Stimulated activated naive B cell treated with anti-CD40 and anti-IgM and Interleukin-4, amounts not matched to agents 10 μg/mL and 1 μg/mL and 100 μg/mL, for 72 hours (primary cell): ENCODE measurements around the gene UNC13A.
"Not testable (repeated sequence)": the region's sequence is repeated elsewhere in the genome, so short reads cannot be mapped to it uniquely, and the experiment has no call there.

ENCODE experiments used
- ATAC-seq, 2 donors: fragments of 150-1000 bp; cut with Tn5 transposase; replicated peaks; 2 replicates each; pipeline ENCODE4 v1.10.0; 2021; ENCODE audit warnings: moderate library complexity in 1 of 2
- DNase-seq: peaks from one replicate; pipeline ENCODE4 v3.0.0; 2021
- H3K27ac Mint-ChIP-seq: one replicate; pipeline ENCODE4 v1.8.0; 2022; ENCODE audit warnings: mild to moderate bottlenecking, mixed read lengths
- H3K27me3 Mint-ChIP-seq, 2 donors: one replicate each; pipeline ENCODE4 v1.8.0; 2022; ENCODE audit warnings: mixed read lengths in 2 of 2
- H3K36me3 Mint-ChIP-seq, 2 donors: one replicate each; pipeline ENCODE4 v1.8.0; 2022; ENCODE audit warnings: mixed read lengths in 2 of 2, mild to moderate bottlenecking in 1 of 2
- H3K4me1 Mint-ChIP-seq, 2 donors: one replicate each; pipeline ENCODE4 v1.8.0; 2022; ENCODE audit warnings: mixed read lengths in 2 of 2, mild to moderate bottlenecking in 1 of 2
- H3K4me3 Mint-ChIP-seq, 2 donors: one replicate each; pipeline ENCODE4 v1.8.0; 2022; ENCODE audit warnings: mild to moderate bottlenecking in 2 of 2, mixed read lengths in 2 of 2, moderate library complexity in 1 of 2
- H3K9me3 Mint-ChIP-seq, 2 donors: one replicate each; pipeline ENCODE4 v1.8.0; 2022; ENCODE audit warnings: mixed read lengths in 2 of 2, mild to moderate bottlenecking in 1 of 2

The UNC13A gene

GRCh38 chr19:17556995-17557394, 131.2 kb downstream of the UNC13A start:
- no peaks in the 10 kb centered on the region for H3K9me3 Mint-ChIP-seq
- H3K4me3 Mint-ChIP-seq = peak overlapping the region; percentile 90 to 95
- H3K27ac Mint-ChIP-seq = peak overlapping the region; percentile 94
- H3K36me3 Mint-ChIP-seq = peaks cover 26 to 32% of the 10 kb centered on the region in 2 donors
- ATAC-seq (no peak), DNase-seq (no peak)
- H3K27me3 Mint-ChIP-seq = no peaks in the 10 kb centered on the region
- H3K4me1 Mint-ChIP-seq = peaks cover 15 to 38% of the 10 kb centered on the region in 2 donors

- H3K36me3 Mint-ChIP-seq = peaks cover 28 to 33% of the 10 kb centered on the region in 2 donors
- peak; percentile 44 to 49 for ATAC-seq
- peak overlapping the region; percentile 94 for H3K27ac Mint-ChIP-seq
Observed at GRCh38 chr19:17555929-17556813, 132.0 kb downstream of the UNC13A start.

GRCh38 chr19:17555480-17555928, 132.7 kb downstream of the UNC13A start, which contains the start of gene COLGALT1:
Gene COLGALT1 (plus strand): TSS chr19:17555649. CDS start chr19:17555714, 65 bp downstream.
- H3K9me3 Mint-ChIP-seq = no peaks in the 10 kb centered on the region
- H3K4me3 Mint-ChIP-seq = peak within 1 kb of the TSS; percentile 90 to 95
- peaks cover 28 to 33% of the 10 kb centered on the region in 2 donors for H3K36me3 Mint-ChIP-seq
- H3K27me3 Mint-ChIP-seq = no peaks in the 10 kb centered on the region
- H3K4me1 Mint-ChIP-seq = peaks cover 14 to 37% of the 10 kb centered on the region in 2 donors
- DNase-seq (peak; percentile 95), ATAC-seq (peak; percentile 90 to 92)
- H3K27ac Mint-ChIP-seq = peak within 1 kb of the TSS; percentile 94

More at GRCh38 chr19:17555929-17556813, 132.0 kb downstream of the UNC13A start:
- peak overlapping the region; percentile 90 to 95 for H3K4me3 Mint-ChIP-seq
- no peaks in the 10 kb centered on the region for H3K9me3 Mint-ChIP-seq
- peaks cover 14 to 38% of the 10 kb centered on the region in 2 donors for H3K4me1 Mint-ChIP-seq
- no peaks in the 10 kb centered on the region for H3K27me3 Mint-ChIP-seq
- DNase-seq = peak; percentile 29

GRCh38 chr19:17554968-17555479, 133.1 kb downstream of the UNC13A start:
- peak overlapping the region; percentile 81 to 95 for H3K4me3 Mint-ChIP-seq
- DNase-seq (no peak), ATAC-seq (peak; percentile 6 to 8)
- H3K9me3 Mint-ChIP-seq = no peaks in the 10 kb centered on the region
- no peaks in the 10 kb centered on the region for H3K27me3 Mint-ChIP-seq
- H3K27ac Mint-ChIP-seq = peak overlapping the region; percentile 92
- H3K36me3 Mint-ChIP-seq = peaks cover 28 to 34% of the 10 kb centered on the region in 2 donors
- H3K4me1 Mint-ChIP-seq = peaks cover 9 to 32% of the 10 kb centered on the region in 2 donors

- Mint-ChIP-seq H3K27ac (peak overlapping the region; percentile 43), H3K4me1 (peaks cover 16 to 37% of the 10 kb centered on the region in 2 donors), H3K36me3 (peaks cover 35 to 36% of the 10 kb centered on the region in 2 donors), H3K9me3 (no peaks in the 10 kb centered on the region), H3K4me3 (no peak overlapping the region), H3K27me3 (no peaks in the 10 kb centered on the region)
- no peak for ATAC-seq
- no peak for DNase-seq
Observed at GRCh38 chr19:17553256-17553655, 134.9 kb downstream of the UNC13A start.

- DNase-seq, H3K9me3 Mint-ChIP-seq, ATAC-seq, H3K27me3 Mint-ChIP-seq, H3K4me3 Mint-ChIP-seq, H3K27ac Mint-ChIP-seq: not testable (repeated sequence)
- Mint-ChIP-seq H3K4me1 (peaks cover 20 to 42% of the 10 kb centered on the region in 2 donors), H3K36me3 (peaks cover 39 to 41% of the 10 kb centered on the region in 2 donors)
Observed at GRCh38 chr19:17552735-17553134, 135.4 kb downstream of the UNC13A start.
